HEK293 (cell line): ENCODE measurements around the gene OR10J1.

ENCODE experiments used
- CTCF ChIA-PET: fragments of 350-600 bp; formaldehyde crosslinking; extraction: SDS; loops from one replicate; lab custom pipeline; 2021; ENCODE audit warnings: antibody characterized with exemption; lab: Yijun Ruan, JAX
- POLR2A ChIA-PET: fragments of 300-600 bp; formaldehyde crosslinking; extraction: SDS; loops from one replicate; lab custom pipeline; 2020; ENCODE audit warnings: antibody characterized with exemption, inconsistent platforms; lab: Yijun Ruan, JAX
- H3K27ac ChIP-seq: fragments of 200-500 bp; sonication (Bioruptor generic); 2 replicates; pipeline ENCODE4 v1.5.1; 2014; ENCODE audit warnings: low read depth, low read length, control low read depth, inconsistent platforms; ENCODE audit errors: extremely low read depth
- H3K36me3 ChIP-seq, 2 experiments: fragments of 200-500 bp in 1 of 2; sonication (Bioruptor generic) in 1 of 2; 1 replicate in 1 of 2; 2 replicates in 1 of 2; pipeline ENCODE4 v1.5.1; 2014 to 2017; ENCODE audit warnings: inconsistent platforms in 2 of 2, low read length in 2 of 2; ENCODE audit not compliant: control insufficient read depth in 2 of 2, insufficient read depth in 1 of 2
- H3K4me1 ChIP-seq: fragments of 200-500 bp; sonication (Bioruptor generic); 2 replicates; pipeline ENCODE4 v1.5.1; 2014; ENCODE audit warnings: mild to moderate bottlenecking, low read length, inconsistent platforms; ENCODE audit not compliant: control insufficient read depth, insufficient read depth
- H3K4me3 ChIP-seq: 2 replicates; pipeline ENCODE4 v1.5.1; 2011; ENCODE audit warnings: low read depth, mild to moderate bottlenecking, control low read depth, low read length, moderate library complexity
- H3K9me3 ChIP-seq: fragments of 200-500 bp; sonication (Bioruptor generic); 2 replicates; pipeline ENCODE4 v1.5.1; 2014; ENCODE audit warnings: low read depth, low read length, inconsistent platforms; ENCODE audit not compliant: control insufficient read depth, insufficient read depth
- GLIS2 ChIP-seq: fragments of 450-650 bp; formaldehyde crosslinking; IDR thresholded peaks from 2 replicates; pipeline ENCODE4 v1.5.1; 2016; ENCODE audit warnings: missing biosample characterization, missing genetic modification characterization
- OSR2 ChIP-seq: fragments of 450-650 bp; formaldehyde crosslinking; IDR thresholded peaks from 2 replicates; pipeline ENCODE4 v1.5.1; 2016; ENCODE audit warnings: missing biosample characterization, missing genetic modification characterization
- YY1 ChIP-seq: fragments of 450-650 bp; formaldehyde crosslinking; IDR thresholded peaks from 2 replicates; pipeline ENCODE4 v1.5.1; 2018; ENCODE audit warnings: missing biosample characterization, missing genetic modification characterization
- YY2 ChIP-seq: fragments of 450-650 bp; formaldehyde crosslinking; IDR thresholded peaks from 2 replicates; pipeline ENCODE4 v1.5.1; 2016; ENCODE audit warnings: missing biosample characterization, missing genetic modification characterization
- ZFP37 ChIP-seq: fragments of 450-650 bp; formaldehyde crosslinking; IDR thresholded peaks from 2 replicates; pipeline ENCODE4 v1.5.1; 2016; ENCODE audit warnings: missing biosample characterization, missing genetic modification characterization
- ZFP41 ChIP-seq: fragments of 450-650 bp; formaldehyde crosslinking; IDR thresholded peaks from 2 replicates; pipeline ENCODE4 v1.5.1; 2016; ENCODE audit warnings: missing biosample characterization, missing genetic modification characterization, borderline replicate concordance
- ZNF19 ChIP-seq: fragments of 450-650 bp; formaldehyde crosslinking; IDR thresholded peaks from 2 replicates; pipeline ENCODE4; 2016; ENCODE audit warnings: missing biosample characterization, missing genetic modification characterization, low read depth
- ZNF354C ChIP-seq: fragments of 450-650 bp; formaldehyde crosslinking; IDR thresholded peaks from 2 replicates; pipeline ENCODE4 v1.5.1; 2016; ENCODE audit warnings: missing biosample characterization, missing genetic modification characterization, low read depth, borderline replicate concordance
- ZNF426 ChIP-seq: fragments of 450-650 bp; formaldehyde crosslinking; IDR thresholded peaks from 2 replicates; pipeline ENCODE4 v1.5.1; 2017; ENCODE audit warnings: missing biosample characterization, missing genetic modification characterization, mild to moderate bottlenecking, inconsistent platforms, moderate library complexity
- ZNF521 ChIP-seq: fragments of 450-650 bp; formaldehyde crosslinking; IDR thresholded peaks from 2 replicates; pipeline ENCODE4 v1.5.1; 2017; ENCODE audit warnings: missing biosample characterization, mild to moderate bottlenecking, missing genetic modification characterization
- ZNF555 ChIP-seq: fragments of 450-650 bp; formaldehyde crosslinking; conservative IDR thresholded peaks from 2 replicates; pipeline ENCODE4 v1.5.1; 2017; ENCODE audit warnings: missing biosample characterization, mild to moderate bottlenecking, missing genetic modification characterization, inconsistent platforms
- ZNF596 ChIP-seq: fragments of 450-650 bp; IDR thresholded peaks from 2 replicates; pipeline ENCODE4 v1.5.0; 2018; ENCODE audit warnings: missing biosample characterization, mild to moderate bottlenecking, missing genetic modification characterization, moderate library complexity
- ZNF621 ChIP-seq: fragments of 450-650 bp; formaldehyde crosslinking; IDR thresholded peaks from 2 replicates; pipeline ENCODE4 v1.5.1; 2017; ENCODE audit warnings: missing biosample characterization, missing genetic modification characterization
- ZNF639 ChIP-seq: fragments of 450-650 bp; formaldehyde crosslinking; IDR thresholded peaks from 2 replicates; pipeline ENCODE4 v1.5.1; 2016; ENCODE audit warnings: missing biosample characterization, missing genetic modification characterization
- ZNF654 ChIP-seq: fragments of 450-650 bp; formaldehyde crosslinking; IDR thresholded peaks from 2 replicates; pipeline ENCODE4 v1.5.1; 2016; ENCODE audit warnings: low read depth, missing biosample characterization, missing genetic modification characterization
- ZNF658 ChIP-seq: fragments of 450-650 bp; formaldehyde crosslinking; IDR thresholded peaks from 2 replicates; pipeline ENCODE4; 2016; ENCODE audit warnings: missing biosample characterization, missing genetic modification characterization
- ZNF664 ChIP-seq: fragments of 450-650 bp; formaldehyde crosslinking; IDR thresholded peaks from 2 replicates; pipeline ENCODE4 v1.5.1; 2016; ENCODE audit warnings: missing biosample characterization, missing genetic modification characterization
- ZNF776 ChIP-seq: fragments of 450-650 bp; formaldehyde crosslinking; IDR thresholded peaks from 2 replicates; pipeline ENCODE4 v1.5.0; 2017; ENCODE audit warnings: missing biosample characterization, missing genetic modification characterization, borderline replicate concordance
- ZNF843 ChIP-seq: fragments of 450-650 bp; formaldehyde crosslinking; IDR thresholded peaks from 2 replicates; pipeline ENCODE4 v1.5.1; 2016; ENCODE audit warnings: missing biosample characterization, missing genetic modification characterization
- ZSCAN23 ChIP-seq: fragments of 450-650 bp; formaldehyde crosslinking; IDR thresholded peaks from 2 replicates; pipeline ENCODE4 v1.5.1; 2016; ENCODE audit warnings: missing biosample characterization, missing genetic modification characterization
- ZSCAN30 ChIP-seq: fragments of 450-650 bp; IDR thresholded peaks from 2 replicates; pipeline ENCODE4 v1.5.1; 2018; ENCODE audit warnings: missing biosample characterization, mild to moderate bottlenecking, missing genetic modification characterization, moderate library complexity
- TF ChIP-seq, protein P1 (sequence below): fragments of 450-650 bp; formaldehyde crosslinking; IDR thresholded peaks from 2 replicates; pipeline ENCODE4 v1.5.1; 2016; ENCODE audit warnings: missing biosample characterization, missing genetic modification characterization, low read depth
- TF ChIP-seq, protein P2 (sequence below): fragments of 450-650 bp; formaldehyde crosslinking; IDR thresholded peaks from 2 replicates; pipeline ENCODE4 v1.5.1; 2016; ENCODE audit warnings: missing biosample characterization, missing genetic modification characterization
- TF ChIP-seq, protein P3 (sequence below): fragments of 450-650 bp; formaldehyde crosslinking; conservative IDR thresholded peaks from 2 replicates; pipeline ENCODE4 v1.5.1; 2016; ENCODE audit warnings: low read depth, missing biosample characterization, missing genetic modification characterization

Gene OR10J1

DNA sequence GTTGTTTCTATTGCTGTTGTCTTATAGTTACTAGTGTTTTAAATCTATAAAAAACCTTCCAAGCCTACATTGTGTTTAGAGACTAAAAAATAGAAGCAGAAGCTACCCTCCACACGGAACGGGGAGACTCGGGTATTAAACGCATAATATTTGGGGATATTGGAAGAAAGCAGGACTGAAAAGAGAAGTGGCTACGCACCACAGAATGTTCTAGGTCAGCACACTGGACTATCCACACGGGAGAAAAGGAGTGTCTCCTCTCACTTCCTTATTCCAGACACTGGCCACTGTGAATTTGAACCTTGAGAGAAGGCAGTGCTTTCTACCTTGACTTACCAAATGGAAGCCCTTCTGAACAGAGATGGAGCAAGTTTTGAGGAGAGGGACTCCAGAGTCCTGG lies 8.5 kb upstream of the OR10J1 start:
- Histone ChIP-seq H3K9me3 (no peaks in the 10 kb centered on the region), H3K36me3 (no peaks in the 10 kb centered on the region), H3K27ac (no peak overlapping the region)
- TF ChIP-seq ZNF19 (tag by site-specific recombination) (no peak), ZNF658 (no peak), ZNF426 (tag by site-specific recombination) (no peak), ZFP37 (no peak), ZFP41 (tag by site-specific recombination) (no peak), ZSCAN23 (tag by site-specific recombination) (no peak), ZNF555 (no peak), ZNF639 (tag by site-specific recombination) (no peak), ZNF654 (tag by site-specific recombination) (no peak), ZNF354C (tag by site-specific recombination) (no peak), ZNF843 (tag by site-specific recombination) (no peak), GLIS2 (no peak), YY2 (no peak)
- TF ChIP-seq, protein P1, sequence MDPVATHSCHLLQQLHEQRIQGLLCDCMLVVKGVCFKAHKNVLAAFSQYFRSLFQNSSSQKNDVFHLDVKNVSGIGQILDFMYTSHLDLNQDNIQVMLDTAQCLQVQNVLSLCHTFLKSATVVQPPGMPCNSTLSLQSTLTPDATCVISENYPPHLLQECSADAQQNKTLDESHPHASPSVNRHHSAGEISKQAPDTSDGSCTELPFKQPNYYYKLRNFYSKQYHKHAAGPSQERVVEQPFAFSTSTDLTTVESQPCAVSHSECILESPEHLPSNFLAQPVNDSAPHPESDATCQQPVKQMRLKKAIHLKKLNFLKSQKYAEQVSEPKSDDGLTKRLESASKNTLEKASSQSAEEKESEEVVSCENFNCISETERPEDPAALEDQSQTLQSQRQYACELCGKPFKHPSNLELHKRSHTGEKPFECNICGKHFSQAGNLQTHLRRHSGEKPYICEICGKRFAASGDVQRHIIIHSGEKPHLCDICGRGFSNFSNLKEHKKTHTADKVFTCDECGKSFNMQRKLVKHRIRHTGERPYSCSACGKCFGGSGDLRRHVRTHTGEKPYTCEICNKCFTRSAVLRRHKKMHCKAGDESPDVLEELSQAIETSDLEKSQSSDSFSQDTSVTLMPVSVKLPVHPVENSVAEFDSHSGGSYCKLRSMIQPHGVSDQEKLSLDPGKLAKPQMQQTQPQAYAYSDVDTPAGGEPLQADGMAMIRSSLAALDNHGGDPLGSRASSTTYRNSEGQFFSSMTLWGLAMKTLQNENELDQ (tag by site-specific recombination), result no peak
- TF ChIP-seq, protein P2, sequence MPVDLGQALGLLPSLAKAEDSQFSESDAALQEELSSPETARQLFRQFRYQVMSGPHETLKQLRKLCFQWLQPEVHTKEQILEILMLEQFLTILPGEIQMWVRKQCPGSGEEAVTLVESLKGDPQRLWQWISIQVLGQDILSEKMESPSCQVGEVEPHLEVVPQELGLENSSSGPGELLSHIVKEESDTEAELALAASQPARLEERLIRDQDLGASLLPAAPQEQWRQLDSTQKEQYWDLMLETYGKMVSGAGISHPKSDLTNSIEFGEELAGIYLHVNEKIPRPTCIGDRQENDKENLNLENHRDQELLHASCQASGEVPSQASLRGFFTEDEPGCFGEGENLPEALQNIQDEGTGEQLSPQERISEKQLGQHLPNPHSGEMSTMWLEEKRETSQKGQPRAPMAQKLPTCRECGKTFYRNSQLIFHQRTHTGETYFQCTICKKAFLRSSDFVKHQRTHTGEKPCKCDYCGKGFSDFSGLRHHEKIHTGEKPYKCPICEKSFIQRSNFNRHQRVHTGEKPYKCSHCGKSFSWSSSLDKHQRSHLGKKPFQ (tag by site-specific recombination), result no peak
- TF ChIP-seq, all 188 proteins: peak for 0
- H3K4me3 ChIP-seq, result no peak overlapping the region
- CTCF ChIA-PET, result no interaction called here
- no peaks in the 10 kb centered on the region for H3K4me1 ChIP-seq
- POLR2A ChIA-PET, result no interaction called here

GRCh38 chr1:159431904-159432303 lies 7.6 kb upstream of the OR10J1 start, which contains the start of gene OR10J4:
Gene OR10J4, plus strand, starts transcription at chr1:159432204.
- Histone ChIP-seq H3K4me3 (no peak within 1 kb of the TSS), H3K9me3 (no peaks in the 10 kb centered on the region), H3K36me3 (no peaks in the 10 kb centered on the region), H3K4me1 (no peaks in the 10 kb centered on the region), H3K27ac (no peak within 1 kb of the TSS)
- POLR2A ChIA-PET, result no interaction called here
- CTCF ChIA-PET, result no interaction called here
- TF ChIP-seq ZNF621 (tag by site-specific recombination) (no peak), OSR2 (tag by site-specific recombination) (no peak), ZNF776 (tag by site-specific recombination) (no peak), ZNF521 (tag by site-specific recombination) (no peak), ZNF596 (tag by site-specific recombination) (no peak), ZNF664 (tag by site-specific recombination) (no peak), YY1 (tag by site-specific recombination) (no peak), ZSCAN30 (tag by site-specific recombination) (no peak), ZNF654 (tag by site-specific recombination) (no peak)
- TF ChIP-seq, protein P3, sequence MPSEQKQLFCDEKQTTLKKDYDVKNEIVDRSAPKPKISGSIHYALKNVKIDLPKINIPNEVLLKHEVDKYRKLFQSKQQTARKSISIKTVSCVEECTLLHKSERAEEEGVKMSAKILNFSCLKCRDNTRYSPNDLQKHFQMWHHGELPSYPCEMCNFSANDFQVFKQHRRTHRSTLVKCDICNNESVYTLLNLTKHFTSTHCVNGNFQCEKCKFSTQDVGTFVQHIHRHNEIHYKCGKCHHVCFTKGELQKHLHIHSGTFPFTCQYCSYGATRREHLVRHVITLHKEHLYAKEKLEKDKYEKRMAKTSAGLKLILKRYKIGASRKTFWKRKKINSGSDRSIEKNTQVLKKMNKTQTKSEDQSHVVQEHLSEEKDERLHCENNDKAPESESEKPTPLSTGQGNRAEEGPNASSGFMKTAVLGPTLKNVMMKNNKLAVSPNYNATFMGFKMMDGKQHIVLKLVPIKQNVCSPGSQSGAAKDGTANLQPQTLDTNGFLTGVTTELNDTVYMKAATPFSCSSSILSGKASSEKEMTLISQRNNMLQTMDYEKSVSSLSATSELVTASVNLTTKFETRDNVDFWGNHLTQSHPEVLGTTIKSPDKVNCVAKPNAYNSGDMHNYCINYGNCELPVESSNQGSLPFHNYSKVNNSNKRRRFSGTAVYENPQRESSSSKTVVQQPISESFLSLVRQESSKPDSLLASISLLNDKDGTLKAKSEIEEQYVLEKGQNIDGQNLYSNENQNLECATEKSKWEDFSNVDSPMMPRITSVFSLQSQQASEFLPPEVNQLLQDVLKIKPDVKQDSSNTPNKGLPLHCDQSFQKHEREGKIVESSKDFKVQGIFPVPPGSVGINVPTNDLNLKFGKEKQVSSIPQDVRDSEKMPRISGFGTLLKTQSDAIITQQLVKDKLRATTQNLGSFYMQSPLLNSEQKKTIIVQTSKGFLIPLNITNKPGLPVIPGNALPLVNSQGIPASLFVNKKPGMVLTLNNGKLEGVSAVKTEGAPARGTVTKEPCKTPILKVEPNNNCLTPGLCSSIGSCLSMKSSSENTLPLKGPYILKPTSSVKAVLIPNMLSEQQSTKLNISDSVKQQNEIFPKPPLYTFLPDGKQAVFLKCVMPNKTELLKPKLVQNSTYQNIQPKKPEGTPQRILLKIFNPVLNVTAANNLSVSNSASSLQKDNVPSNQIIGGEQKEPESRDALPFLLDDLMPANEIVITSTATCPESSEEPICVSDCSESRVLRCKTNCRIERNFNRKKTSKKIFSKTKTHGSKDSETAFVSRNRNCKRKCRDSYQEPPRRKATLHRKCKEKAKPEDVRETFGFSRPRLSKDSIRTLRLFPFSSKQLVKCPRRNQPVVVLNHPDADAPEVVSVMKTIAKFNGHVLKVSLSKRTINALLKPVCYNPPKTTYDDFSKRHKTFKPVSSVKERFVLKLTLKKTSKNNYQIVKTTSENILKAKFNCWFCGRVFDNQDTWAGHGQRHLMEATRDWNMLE (tag by site-specific recombination), result no peak
